Measurements from ENCODE around the gene ABHD2. TPM values are rescaled to one million over a fixed set of nuclear protein-coding genes. Genes with fewer than 3 reads are reported as not detected.
A peak's percentile ranks its signal among the peaks of the same experiment; 100 is the strongest.

ABHD2 gene
- total and polyA plus RNA-seq, 2 experiments from 2014 or later = 5.2 to 15.2 TPM

DNA sequence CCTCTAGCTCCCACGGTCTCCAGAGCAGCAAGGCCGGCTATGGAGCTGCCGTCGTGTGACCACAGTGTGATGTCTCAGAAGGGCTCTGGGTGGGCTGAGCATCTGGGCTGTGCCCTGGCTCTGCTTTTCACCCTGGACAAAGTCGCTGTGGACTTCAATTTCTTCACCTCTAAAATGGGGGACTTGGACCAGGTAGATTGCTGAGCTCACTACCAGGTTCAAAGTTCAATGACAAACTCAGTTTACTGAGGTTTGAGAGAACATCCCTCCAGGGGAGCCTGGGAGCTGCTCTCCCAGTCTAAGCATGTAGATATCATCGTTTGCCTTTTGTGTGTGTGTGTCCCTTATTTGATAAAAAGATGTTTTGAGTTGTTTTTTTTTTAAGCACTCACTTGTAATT, 108.0 kb downstream of the ABHD2 start:
- no peak overlapping the region for H3K4me3 Mint-ChIP-seq
- H3K4me1 Mint-ChIP-seq = peaks cover 53% of the 10 kb centered on the region
- Histone ChIP-seq H3K27ac (ENCODE audit: low read depth) (no peak overlapping the region), H3K79me2 (replicated peaks; ENCODE audit: insufficient read depth) (no peaks in the 10 kb centered on the region), H4K20me1 (replicated peaks; ENCODE audit: insufficient read depth) (no peaks in the 10 kb centered on the region), H3K4me1 (ENCODE audit: insufficient read depth) (peaks cover 32% of the 10 kb centered on the region), H2AFZ (no peak overlapping the region), H3K9me2 (ENCODE audit: insufficient read depth) (no peaks in the 10 kb centered on the region), H3K4me2 (no peak overlapping the region), H3K27me3 (ENCODE audit: insufficient read depth) (no peaks in the 10 kb centered on the region), H3K36me3 (ENCODE audit: insufficient read depth) (no peaks in the 10 kb centered on the region), H3F3A (replicated peaks; ENCODE audit: low read depth) (no peaks in the 10 kb centered on the region), H3K4me3 (no peak overlapping the region)
- ATAC-seq = no peak
- H3K9me3 Mint-ChIP-seq = no peaks in the 10 kb centered on the region
- no peak overlapping the region for H3K27ac Mint-ChIP-seq
- H3K27me3 Mint-ChIP-seq (ENCODE audit: insufficient read depth, low read depth, poor library complexity) = no peaks in the 10 kb centered on the region
- DNase-seq (ENCODE audit: low spot score) = no peak
- TF ChIP-seq JUNB (IDR thresholded peaks at IDR 0.05; ENCODE audit: unreplicated experiment) (no peak), EZH2phosphoT487 (IDR thresholded peaks at IDR 0.05; ENCODE audit: unreplicated experiment) (no peak), REST (IDR thresholded peaks at IDR 0.05; ENCODE audit: unreplicated experiment) (no peak), POLR2AphosphoS5 (IDR thresholded peaks at IDR 0.05; ENCODE audit: low read depth) (no peak), NANOG (IDR thresholded peaks at IDR 0.05; ENCODE audit: borderline replicate concordance) (no peak)
- peaks cover 10% of the 10 kb centered on the region; the same call in 2 of the 3 replicates for H3K36me3 Mint-ChIP-seq (ENCODE audit: low read depth)

DNA sequence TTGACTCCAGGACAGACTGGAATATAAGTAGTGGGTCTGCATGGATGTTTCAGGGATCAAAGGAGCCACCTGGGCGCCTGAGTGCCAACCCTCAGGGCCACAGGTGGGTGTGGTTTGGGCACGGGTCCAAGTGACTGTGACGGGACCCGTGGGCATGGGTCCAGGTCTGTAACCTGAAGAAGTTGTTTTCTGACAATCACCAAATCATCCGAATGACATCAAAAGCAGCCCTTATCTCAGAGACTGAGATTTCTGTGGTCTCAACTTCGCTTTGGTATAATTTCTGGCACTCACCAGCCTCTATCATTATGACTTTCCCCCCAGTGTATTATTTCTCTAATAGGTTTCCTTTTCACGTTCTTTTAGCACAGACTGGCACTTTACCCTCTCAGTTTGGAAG, 108.7 kb downstream of the ABHD2 start:
- Mint-ChIP-seq H3K27ac (peak overlapping the region; percentile 72), H3K36me3 (ENCODE audit: low read depth) (peaks cover 8% of the 10 kb centered on the region; the same call in 2 of the 3 replicates), H3K4me1 (peaks cover 59% of the 10 kb centered on the region), H3K27me3 (ENCODE audit: insufficient read depth, low read depth, poor library complexity) (no peaks in the 10 kb centered on the region), H3K4me3 (0 out of 3 replicates have a peak overlapping the region, but pooled peaks have one; percentile 9), H3K9me3 (no peaks in the 10 kb centered on the region)
- peaks cover 40% of the 10 kb centered on the region for H3K4me1 ChIP-seq (ENCODE audit: insufficient read depth)
- H2AFZ ChIP-seq = no peak overlapping the region
- no peak for ATAC-seq
- H3K27ac ChIP-seq (ENCODE audit: low read depth) = peak overlapping the region; percentile 28
- no peak for DNase-seq (ENCODE audit: low spot score)
- H3F3A ChIP-seq (replicated peaks; ENCODE audit: low read depth) = no peaks in the 10 kb centered on the region
- H3K9me2 ChIP-seq (ENCODE audit: insufficient read depth) = no peaks in the 10 kb centered on the region
- H3K4me2 ChIP-seq = peak overlapping the region; percentile 56; the same call in 1 of the 2 replicates
- H3K27me3 ChIP-seq (ENCODE audit: insufficient read depth) = no peaks in the 10 kb centered on the region
- no peak overlapping the region for H3K4me3 ChIP-seq
- H3K36me3 ChIP-seq (ENCODE audit: insufficient read depth) = no peaks in the 10 kb centered on the region
- H4K20me1 ChIP-seq (replicated peaks; ENCODE audit: insufficient read depth) = no peaks in the 10 kb centered on the region
- no peaks in the 10 kb centered on the region for H3K79me2 ChIP-seq (replicated peaks; ENCODE audit: insufficient read depth)
- TF ChIP-seq ZNF331 (CRISPR knock-in tag; IDR thresholded peaks at IDR 0.05; ENCODE audit: low read depth) = no peak
- no peak for TF ChIP-seq NANOG (IDR thresholded peaks at IDR 0.05; ENCODE audit: borderline replicate concordance)
- no peak for TF ChIP-seq JUNB (IDR thresholded peaks at IDR 0.05; ENCODE audit: unreplicated experiment)
- no peak for TF ChIP-seq POLR2AphosphoS5 (IDR thresholded peaks at IDR 0.05; ENCODE audit: low read depth)
- no peak for TF ChIP-seq STAT1 (IDR thresholded peaks at IDR 0.05; ENCODE audit: unreplicated experiment)
- TF ChIP-seq ZNF462 (CRISPR knock-in tag; IDR thresholded peaks at IDR 0.05) = no peak
- TF ChIP-seq, protein P1, sequence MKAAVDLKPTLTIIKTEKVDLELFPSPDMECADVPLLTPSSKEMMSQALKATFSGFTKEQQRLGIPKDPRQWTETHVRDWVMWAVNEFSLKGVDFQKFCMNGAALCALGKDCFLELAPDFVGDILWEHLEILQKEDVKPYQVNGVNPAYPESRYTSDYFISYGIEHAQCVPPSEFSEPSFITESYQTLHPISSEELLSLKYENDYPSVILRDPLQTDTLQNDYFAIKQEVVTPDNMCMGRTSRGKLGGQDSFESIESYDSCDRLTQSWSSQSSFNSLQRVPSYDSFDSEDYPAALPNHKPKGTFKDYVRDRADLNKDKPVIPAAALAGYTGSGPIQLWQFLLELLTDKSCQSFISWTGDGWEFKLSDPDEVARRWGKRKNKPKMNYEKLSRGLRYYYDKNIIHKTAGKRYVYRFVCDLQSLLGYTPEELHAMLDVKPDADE (IDR thresholded peaks at IDR 0.05) = no peak
- no peak for TF ChIP-seq ZNF114 (CRISPR knock-in tag; IDR thresholded peaks at IDR 0.05)

All from GM23338 (cell line).